GM18520 (cell line): ENCODE results near the gene UNC119.

Source experiments
- ATAC-seq: cut with Tn5 transposase; IDR thresholded peaks from one replicate; pipeline ENCODE4 v1.9.1; 2021; ENCODE audit not compliant: unreplicated experiment

Gene UNC119

DNA sequence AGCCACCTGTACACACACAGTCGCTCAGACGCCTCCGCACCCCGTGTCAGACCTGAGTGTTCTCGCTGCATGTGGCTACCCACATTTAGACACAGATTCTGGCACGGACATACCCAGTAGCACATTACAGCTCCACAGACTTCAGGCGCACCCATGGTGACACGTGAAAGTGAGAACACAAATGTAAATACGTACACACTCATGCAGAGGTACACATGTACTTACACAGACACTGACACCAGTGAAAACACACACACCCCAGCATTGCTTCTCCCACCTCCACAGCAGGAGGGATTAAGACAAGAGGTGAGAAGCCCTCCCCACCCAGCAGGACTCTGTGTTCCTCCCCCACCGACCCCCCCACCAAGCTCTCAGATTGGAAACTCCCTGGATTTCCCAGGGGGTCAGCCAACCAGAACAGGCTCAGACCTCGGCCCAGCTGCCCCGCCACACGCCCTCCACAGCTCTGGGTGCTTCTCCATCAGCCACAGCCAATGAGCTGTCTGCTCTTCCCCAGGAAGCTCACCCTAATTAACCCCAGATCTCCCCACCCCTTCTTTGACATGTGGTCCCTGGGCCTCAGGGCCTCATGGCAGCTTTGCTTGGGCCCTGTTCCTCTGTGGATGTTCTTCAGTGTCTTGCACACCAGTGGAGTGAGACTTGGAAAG lies 51.6 kb downstream of the UNC119 start:
- ATAC-seq: peak; percentile 74

DNA sequence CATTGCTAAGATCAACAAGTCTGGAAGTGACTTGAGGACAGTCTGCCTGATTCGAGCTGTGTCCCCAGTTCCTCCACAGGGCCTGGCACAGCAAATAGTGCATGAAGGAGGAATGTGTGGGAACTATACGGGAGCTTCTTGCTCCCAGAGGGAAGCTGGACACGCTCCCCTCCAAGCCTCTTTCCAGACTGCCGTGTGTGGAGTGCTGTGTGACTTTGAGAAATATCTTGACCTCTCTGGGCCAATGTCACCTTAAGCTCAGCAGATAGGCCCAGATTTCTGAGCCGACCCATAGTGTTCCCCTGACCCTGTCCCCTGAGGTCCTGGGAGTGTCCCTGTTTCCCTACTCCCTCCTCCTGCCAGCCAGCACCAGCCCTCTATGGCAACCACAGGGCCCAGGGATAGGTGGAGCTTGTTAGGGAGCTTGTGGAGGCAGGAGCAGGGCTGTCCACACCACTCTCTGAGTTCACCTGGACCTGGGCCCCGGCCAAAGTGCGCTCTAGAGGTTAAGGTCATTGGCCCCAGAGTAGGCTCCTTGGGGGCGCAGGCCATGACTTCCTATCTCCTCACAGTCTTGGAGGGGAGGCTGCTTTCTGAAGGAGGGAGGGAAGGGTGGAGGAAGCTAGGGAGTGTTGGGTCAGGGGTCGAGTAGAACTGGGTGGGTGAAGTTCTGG lies 52.6 kb downstream of the UNC119 start:
- no peak for ATAC-seq

DNA sequence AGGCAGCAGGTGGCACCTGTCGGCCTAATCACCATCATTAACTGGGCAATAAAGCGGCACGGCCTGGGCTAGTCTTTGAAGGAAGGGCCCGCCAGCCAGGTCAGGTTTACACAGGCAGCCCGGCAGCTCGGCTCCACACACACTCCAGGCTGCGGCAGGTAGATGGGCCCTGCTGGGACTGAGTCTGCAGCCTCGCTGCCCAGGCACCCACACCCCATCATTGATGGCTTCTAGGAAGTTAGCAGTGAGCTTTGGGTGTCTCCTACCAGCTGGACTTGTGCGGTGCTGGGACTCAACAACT lies 53.1 kb downstream of the UNC119 start:
- no peak for ATAC-seq

DNA sequence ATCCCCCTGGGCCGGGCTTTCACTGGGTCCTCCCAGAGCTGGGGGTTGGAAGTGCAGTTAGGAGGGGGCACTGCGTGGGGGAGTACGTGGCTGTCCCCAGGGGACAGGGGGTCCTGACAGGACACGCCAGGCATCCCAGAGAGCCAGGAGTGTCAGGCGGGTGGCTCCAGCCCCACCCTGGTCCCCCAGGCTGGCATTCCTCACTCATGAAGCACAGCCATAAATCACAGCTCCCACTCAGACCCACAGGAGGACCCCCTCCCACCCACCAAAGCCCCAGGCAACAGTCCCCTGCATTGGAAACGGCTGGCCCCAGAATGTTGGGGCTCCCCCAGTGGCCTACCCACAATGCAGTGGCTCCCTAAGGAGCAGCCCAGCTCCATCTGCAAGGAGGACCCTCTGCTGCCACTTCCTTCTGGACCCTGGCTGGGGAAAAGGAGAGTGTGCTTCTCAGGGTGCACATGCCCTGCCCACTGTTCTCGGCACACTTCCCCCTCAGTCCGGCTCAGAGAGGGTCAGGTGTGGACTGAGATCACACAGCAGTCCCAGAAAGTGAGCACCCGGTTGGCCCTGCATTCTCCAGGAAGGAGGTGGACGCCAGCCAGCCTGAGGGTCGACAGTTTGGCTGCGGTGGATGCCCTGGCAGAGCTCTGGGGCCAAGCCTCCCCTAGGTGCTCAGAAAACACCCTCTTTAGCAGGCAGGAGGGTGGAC lies 53.6 kb downstream of the UNC119 start:
- no peak for ATAC-seq

DNA sequence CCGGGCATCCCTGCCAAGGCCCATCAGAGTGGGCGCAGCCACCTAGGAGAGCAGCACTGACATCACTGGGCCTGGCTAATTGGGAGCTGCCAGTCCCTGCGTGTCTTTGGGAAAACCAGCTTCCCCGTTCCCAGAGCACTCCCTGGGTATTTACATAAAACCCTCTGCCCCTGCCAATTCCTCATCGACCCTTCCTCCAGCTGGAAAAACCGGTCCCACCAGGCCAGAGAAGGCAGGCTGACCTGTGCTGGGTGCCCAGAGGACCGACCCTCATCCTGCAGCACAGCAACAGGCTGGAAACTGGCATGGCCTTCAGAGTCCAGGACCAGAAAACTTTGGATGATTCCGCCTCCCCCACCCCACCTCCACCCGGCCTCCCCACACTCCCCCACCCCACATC lies 54.5 kb downstream of the UNC119 start:
- ATAC-seq: no peak
